Lower leg skin (tissue), 4 donors: ENCODE measurements around the gene CACNA2D4. TPM values are rescaled to one million over a fixed set of nuclear protein-coding genes. Genes with fewer than 3 reads are reported as not detected.

Source experiments
- DNase-seq, 2 donors: peaks; one replicate each; pipeline ENCODE4 v3.0.0-alpha.2; 2019; ENCODE audit warnings: low spot score in 2 of 2
- H3K4me3 ChIP-seq: fragments of 200-600 bp; sonication (generic); 2 replicates; pipeline ENCODE4 v1.5.1; 2017; ENCODE audit warnings: mild to moderate bottlenecking, low read depth; ENCODE audit not compliant: poor library complexity, severe bottlenecking
- CTCF ChIP-seq, 3 donors: fragments of 450-650 bp; IDR thresholded peaks; one replicate each; pipeline ENCODE4 v1.5.1; 2016; ENCODE audit warnings: antibody characterized with exemption in 3 of 3, mild to moderate bottlenecking in 3 of 3, moderate library complexity in 2 of 3
- POLR2A ChIP-seq, 2 donors: fragments of 450-650 bp; IDR thresholded peaks; one replicate each; pipeline ENCODE4 v1.6.1; 2016 to 2017; ENCODE audit warnings: antibody characterized with exemption in 2 of 2, mild to moderate bottlenecking in 1 of 2, moderate library complexity in 1 of 2
- WGBS, 2 donors: methylation state at CpG; one replicate each; pipeline ENCODE4 v1.1.5; 2018; 5-methylcytosine and 5-hydroxymethylcytosine counted together
- intact Hi-C: fragments of 100-400 bp; cut with DNase I; formaldehyde crosslinking; loops from one replicate; pipeline ENCODE4 v1.15.0; 2023; ENCODE audit warnings: low total_unique reads
- total RNA-seq, 4 donors: library from RNA; depleted of rRNA; stranded (reverse); fragments of >200 nt; gene quantifications; one replicate each; pipeline ENCODE4 v1.1.0, GENCODE V29; 2016

Gene CACNA2D4
- total RNA-seq, 4 donors from 2014 or later = 2.3 to 4.0 (median 3.1) TPM

GRCh38 chr12:1826867-1827705 is 91.4 kb downstream of the CACNA2D4 start:
- intact Hi-C loops = no loop called here
- 53 to 69% methylated on average over 18 to 20 of the region's 25 CpGs for WGBS, 2 donors
- no peak for DNase-seq
- no peak overlapping the region for H3K4me3 ChIP-seq
- no peak for TF ChIP-seq CTCF (IDR thresholded peaks at IDR 0.05)
- no peak for TF ChIP-seq POLR2A (IDR thresholded peaks at IDR 0.05)

- intact Hi-C loops = no loop called here
- no peak overlapping the region for H3K4me3 ChIP-seq
- DNase-seq = no peak
- WGBS, 2 donors = 57 to 72% methylated on average over 10 to 12 of the region's 15 CpGs
- no peak for TF ChIP-seq CTCF (IDR thresholded peaks at IDR 0.05)
- TF ChIP-seq POLR2A (IDR thresholded peaks at IDR 0.05) = no peak
These were observed 92.1 kb downstream of the CACNA2D4 start for GRCh38 chr12:1826401-1826800.

GRCh38 chr12:1825382-1826102 is 92.9 kb downstream of the CACNA2D4 start:
- H3K4me3 ChIP-seq = no peak overlapping the region
- no peak for DNase-seq
- intact Hi-C loops = no loop called here
- TF ChIP-seq CTCF (IDR thresholded peaks at IDR 0.05) (no peak), POLR2A (IDR thresholded peaks at IDR 0.05) (no peak)
- 80% methylated on average over 14 of the region's 14 CpGs for WGBS, 2 donors

GRCh38 chr12:1823237-1823636 is 95.2 kb downstream of the CACNA2D4 start:
- no peak for TF ChIP-seq POLR2A (IDR thresholded peaks at IDR 0.05)
- no peak for TF ChIP-seq CTCF (IDR thresholded peaks at IDR 0.05)
- WGBS, 2 donors = 91 to 95% methylated on average over 10 of the region's 10 CpGs
- intact Hi-C loops = no loop called here

GRCh38 chr12:1822699-1823098 is 95.8 kb downstream of the CACNA2D4 start:
- intact Hi-C loops = no loop called here
- 68 to 70% methylated on average over 10 to 11 of the region's 11 CpGs for WGBS, 2 donors
- DNase-seq = no peak
- TF ChIP-seq CTCF (IDR thresholded peaks at IDR 0.05) (no peak), POLR2A (IDR thresholded peaks at IDR 0.05) (no peak)
- no peak overlapping the region for H3K4me3 ChIP-seq

More at GRCh38 chr12:1823237-1823636, 95.2 kb downstream of the CACNA2D4 start:
- DNase-seq = no peak
- no peak overlapping the region for H3K4me3 ChIP-seq
